BLaER1 treated with 17β-estradiol and CSF1 and Interleukin-3, amounts not matched to agents 10 nM and 100 nM (cell line): Measurements from ENCODE around the gene PRKG1.

ENCODE experiments used
- H3K27ac ChIP-seq, 11 experiments: shearing (Covaris generic); formaldehyde crosslinking; 2 replicates each; pipeline ENCODE4 v1.8.1; 2022
- H3K27me3 ChIP-seq, 11 experiments: shearing (Covaris generic); formaldehyde crosslinking; 2 replicates each; pipeline ENCODE4 v1.8.1; 2022
- H3K36me3 ChIP-seq, 11 experiments: shearing (Covaris generic); formaldehyde crosslinking; 2 replicates each; pipeline ENCODE4 v1.8.1; 2022
- H3K4me1 ChIP-seq, 10 experiments: shearing (Covaris generic); formaldehyde crosslinking; 2 replicates each; pipeline ENCODE4 v1.8.1; 2022
- H3K4me2 ChIP-seq, 11 experiments: shearing (Covaris generic); formaldehyde crosslinking; 2 replicates each; pipeline ENCODE4 v1.8.1; 2022
- H3K4me3 ChIP-seq, 10 experiments: shearing (Covaris generic); formaldehyde crosslinking; 2 replicates each; pipeline ENCODE4 v1.8.1; 2022
- H3K9ac ChIP-seq, 11 experiments: shearing (Covaris generic); formaldehyde crosslinking; 2 replicates each; pipeline ENCODE4 v1.8.1; 2022
- H3K9me3 ChIP-seq, 11 experiments: shearing (Covaris generic); formaldehyde crosslinking; replicated peaks in 1 of 11; 2 replicates each; pipeline ENCODE4 v1.8.1; 2022
- H4K20me1 ChIP-seq, 11 experiments: shearing (Covaris generic); formaldehyde crosslinking; 2 replicates each; pipeline ENCODE4 v1.8.1; 2022
- Cebpa-rat ChIP-seq, 11 experiments: shearing (Covaris generic); IDR thresholded peaks; 2 replicates each; pipeline ENCODE4 v1.8.1; 2022

The PRKG1 gene

DNA sequence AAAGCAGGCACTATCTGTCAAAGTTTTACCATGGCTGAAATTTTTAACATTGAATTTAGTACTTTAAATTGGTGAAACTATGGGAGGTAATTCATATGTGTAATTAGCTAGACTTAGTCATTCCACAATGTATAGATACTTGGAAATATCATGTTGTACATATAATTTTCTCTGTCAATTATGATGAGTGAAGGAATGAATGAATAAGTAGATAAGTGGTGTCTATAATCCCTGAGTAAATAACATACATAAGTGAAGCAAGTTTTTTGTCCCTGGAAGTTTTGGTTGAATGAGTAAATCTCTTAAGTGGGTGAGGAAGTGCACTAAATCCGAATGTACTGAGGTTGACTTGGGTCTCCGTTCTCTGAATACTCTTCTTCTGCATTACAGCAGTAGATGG, 424.1 kb downstream of the PRKG1 start:
- Histone ChIP-seq H3K27me3 (no peaks in the 10 kb centered on the region), H3K9ac (no peak overlapping the region), H3K4me1 (no peaks in the 10 kb centered on the region), H3K9me3 (no peaks in the 10 kb centered on the region), H4K20me1 (no peaks in the 10 kb centered on the region), H3K36me3 (no peaks in the 10 kb centered on the region), H3K4me2 (no peak overlapping the region), H3K4me3 (no peak overlapping the region), H3K27ac (no peak overlapping the region)
- TF ChIP-seq Cebpa-rat (IDR thresholded peaks at IDR 0.05): no peak

GRCh38 chr10:51501396-51501795, 427.1 kb downstream of the PRKG1 start:
- Histone ChIP-seq H3K4me2 (no peak overlapping the region), H3K9me3 (no peaks in the 10 kb centered on the region), H3K4me1 (no peaks in the 10 kb centered on the region), H4K20me1 (no peaks in the 10 kb centered on the region), H3K4me3 (no peak overlapping the region), H3K36me3 (no peaks in the 10 kb centered on the region), H3K27ac (no peak overlapping the region), H3K27me3 (no peaks in the 10 kb centered on the region), H3K9ac (no peak overlapping the region)
- TF ChIP-seq Cebpa-rat (IDR thresholded peaks at IDR 0.05): no peak

- Histone ChIP-seq H3K4me1 (no peaks in the 10 kb centered on the region), H3K36me3 (no peaks in the 10 kb centered on the region), H4K20me1 (no peaks in the 10 kb centered on the region), H3K27ac (no peak overlapping the region), H3K4me3 (no peak overlapping the region), H3K4me2 (no peak overlapping the region), H3K9me3 (no peaks in the 10 kb centered on the region), H3K27me3 (no peaks in the 10 kb centered on the region), H3K9ac (no peak overlapping the region)
- TF ChIP-seq Cebpa-rat (IDR thresholded peaks at IDR 0.05): no peak
Measured at GRCh38 chr10:51502124-51502523, 427.8 kb downstream of the PRKG1 start.

- no peaks in the 10 kb centered on the region for H3K9me3 ChIP-seq
- no peaks in the 10 kb centered on the region for H3K27me3 ChIP-seq
- no peak for TF ChIP-seq Cebpa-rat (IDR thresholded peaks at IDR 0.05)
- H3K27ac ChIP-seq: no peak overlapping the region
- no peaks in the 10 kb centered on the region for H3K4me1 ChIP-seq
- H3K36me3 ChIP-seq: no peaks in the 10 kb centered on the region
- H3K4me3 ChIP-seq: no peak overlapping the region
- H3K9ac ChIP-seq: no peak overlapping the region
- H4K20me1 ChIP-seq: no peaks in the 10 kb centered on the region
- no peak overlapping the region for H3K4me2 ChIP-seq
Measured at GRCh38 chr10:51503378-51503777, 429.1 kb downstream of the PRKG1 start.

GRCh38 chr10:51507476-51507875, 433.2 kb downstream of the PRKG1 start:
- no peaks in the 10 kb centered on the region for H3K27me3 ChIP-seq
- no peaks in the 10 kb centered on the region for H3K9me3 ChIP-seq
- TF ChIP-seq Cebpa-rat (IDR thresholded peaks at IDR 0.05): no peak
- no peaks in the 10 kb centered on the region for H4K20me1 ChIP-seq
- no peak overlapping the region for H3K4me3 ChIP-seq
- H3K4me2 ChIP-seq: no peak overlapping the region
- H3K9ac ChIP-seq: no peak overlapping the region
- H3K36me3 ChIP-seq: no peaks in the 10 kb centered on the region
- no peaks in the 10 kb centered on the region for H3K4me1 ChIP-seq
- no peak overlapping the region for H3K27ac ChIP-seq

GRCh38 chr10:51508156-51508555, 433.9 kb downstream of the PRKG1 start:
- H3K27ac ChIP-seq: no peak overlapping the region
- no peaks in the 10 kb centered on the region for H3K9me3 ChIP-seq
- no peaks in the 10 kb centered on the region for H4K20me1 ChIP-seq
- H3K27me3 ChIP-seq: no peaks in the 10 kb centered on the region
- TF ChIP-seq Cebpa-rat (IDR thresholded peaks at IDR 0.05): no peak
- no peak overlapping the region for H3K4me3 ChIP-seq
- H3K9ac ChIP-seq: no peak overlapping the region
- H3K4me1 ChIP-seq: no peaks in the 10 kb centered on the region
- no peak overlapping the region for H3K4me2 ChIP-seq
- H3K36me3 ChIP-seq: no peaks in the 10 kb centered on the region

- Histone ChIP-seq H3K27ac (no peak overlapping the region), H3K4me2 (no peak overlapping the region), H3K9ac (no peak overlapping the region), H3K36me3 (no peaks in the 10 kb centered on the region), H3K4me3 (no peak overlapping the region), H4K20me1 (no peaks in the 10 kb centered on the region), H3K27me3 (no peaks in the 10 kb centered on the region), H3K9me3 (no peaks in the 10 kb centered on the region), H3K4me1 (no peaks in the 10 kb centered on the region)
- no peak for TF ChIP-seq Cebpa-rat (IDR thresholded peaks at IDR 0.05)
Measured at GRCh38 chr10:51510231-51510630, 435.9 kb downstream of the PRKG1 start.

DNA sequence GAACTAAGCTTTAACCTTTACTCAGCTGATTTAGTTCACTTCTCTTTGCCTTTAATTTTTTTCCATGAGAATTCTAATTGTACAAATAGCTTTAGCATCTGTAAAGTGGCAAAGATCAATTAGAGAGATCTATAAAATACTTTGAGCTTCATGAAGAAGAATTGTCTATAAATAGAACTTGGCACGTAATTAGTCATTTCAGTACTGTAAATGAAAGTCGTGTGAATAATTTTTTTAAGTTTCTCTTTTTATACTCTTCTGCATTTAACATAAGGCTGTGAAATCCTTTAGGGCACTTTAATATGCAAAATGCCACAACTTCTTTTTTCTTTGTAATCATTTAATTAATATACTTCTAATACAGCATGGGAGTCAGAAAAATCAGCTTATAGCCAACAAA, 447.3 kb downstream of the PRKG1 start:
- no peak overlapping the region for H3K4me2 ChIP-seq

DNA sequence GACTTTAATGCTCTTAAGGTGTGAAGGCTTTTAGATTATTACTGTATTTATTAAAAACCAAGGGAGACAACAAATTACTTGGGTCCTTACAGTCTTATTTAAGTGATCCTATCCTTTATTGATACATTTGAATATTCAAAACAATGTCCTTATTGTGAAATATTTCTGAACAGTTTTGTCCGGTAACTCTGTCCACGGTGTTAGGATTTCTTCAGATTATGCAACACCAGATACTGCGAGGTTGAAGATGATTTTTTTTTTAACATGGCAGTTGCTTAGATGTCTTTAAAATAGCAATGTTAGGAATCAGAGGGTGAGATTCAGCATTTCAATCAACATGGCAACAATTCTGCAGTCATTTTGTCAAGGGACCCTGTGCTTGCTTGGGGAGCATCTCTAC, 448.6 kb downstream of the PRKG1 start:
- no peaks in the 10 kb centered on the region for H3K9me3 ChIP-seq
- H4K20me1 ChIP-seq: no peaks in the 10 kb centered on the region
- H3K27ac ChIP-seq: no peak overlapping the region
- no peak; a peak in 1 of 22 replicates for TF ChIP-seq Cebpa-rat (IDR thresholded peaks at IDR 0.05)
- no peak overlapping the region for H3K9ac ChIP-seq
- H3K4me3 ChIP-seq: no peak overlapping the region
- H3K4me2 ChIP-seq: no peak overlapping the region
- H3K27me3 ChIP-seq: no peaks in the 10 kb centered on the region
- peaks cover 0 to 2% (median under 1%) of the 10 kb centered on the region in 10 experiments; a peak in 4 of 20 replicates for H3K4me1 ChIP-seq
- no peaks in the 10 kb centered on the region for H3K36me3 ChIP-seq

More for the DNA sequence above, 447.3 kb downstream of the PRKG1 start:
- Histone ChIP-seq H3K9me3 (no peaks in the 10 kb centered on the region), H3K27me3 (no peaks in the 10 kb centered on the region), H3K4me3 (no peak overlapping the region), H3K27ac (no peak overlapping the region), H3K4me1 (no peaks in the 10 kb centered on the region), H4K20me1 (no peaks in the 10 kb centered on the region), H3K9ac (no peak overlapping the region), H3K36me3 (no peaks in the 10 kb centered on the region)
- TF ChIP-seq Cebpa-rat (IDR thresholded peaks at IDR 0.05): no peak

DNA sequence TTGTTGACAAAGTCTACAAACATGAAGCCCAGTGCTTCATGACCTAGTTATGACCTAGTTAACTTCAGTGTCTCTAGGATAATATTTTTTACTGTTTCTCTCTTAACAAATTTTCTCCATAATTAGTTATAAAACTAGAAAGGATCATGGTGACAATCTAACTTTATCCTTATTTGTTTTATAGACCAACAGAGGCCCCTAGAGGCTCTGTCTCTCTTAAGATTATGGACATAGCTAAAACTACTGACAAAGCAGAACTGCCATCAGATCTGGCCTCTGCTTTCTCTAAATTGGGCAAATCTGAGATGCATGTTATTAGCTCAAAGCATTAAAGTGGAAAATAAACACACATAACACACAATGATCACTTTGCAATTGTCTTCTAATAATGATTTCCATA, 449.2 kb downstream of the PRKG1 start:
- Histone ChIP-seq H3K4me2 (no peak overlapping the region), H4K20me1 (no peaks in the 10 kb centered on the region), H3K27ac (no peak overlapping the region), H3K36me3 (no peaks in the 10 kb centered on the region), H3K4me3 (no peak overlapping the region), H3K27me3 (no peaks in the 10 kb centered on the region), H3K9me3 (no peaks in the 10 kb centered on the region), H3K4me1 (peaks cover 0 to 8% (median 4%) of the 10 kb centered on the region in 10 experiments; a peak in 8 of 20 replicates), H3K9ac (no peak overlapping the region)
- no peak for TF ChIP-seq Cebpa-rat (IDR thresholded peaks at IDR 0.05)

DNA sequence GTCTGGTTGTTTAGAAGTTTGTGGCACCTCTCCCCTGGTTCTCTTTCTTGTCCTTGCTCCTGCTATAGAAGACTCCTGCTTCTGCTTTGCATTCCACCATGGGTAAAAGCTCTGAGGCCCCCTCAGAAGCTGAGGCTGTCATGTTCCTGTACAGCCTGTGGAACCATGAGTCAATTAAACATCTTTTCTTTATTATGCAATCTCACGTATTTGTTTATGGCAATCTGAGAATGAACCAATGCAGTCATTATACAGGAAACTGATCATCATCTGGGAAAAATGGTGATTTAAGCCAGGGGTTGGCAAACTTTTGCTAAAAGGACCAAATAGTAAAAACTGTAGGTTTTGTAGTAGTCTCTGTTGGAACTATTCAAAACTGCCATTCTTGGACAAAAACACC, 449.8 kb downstream of the PRKG1 start:
- Histone ChIP-seq H3K4me3 (no peak overlapping the region), H3K36me3 (no peaks in the 10 kb centered on the region), H3K9me3 (no peaks in the 10 kb centered on the region), H3K4me2 (no peak overlapping the region), H3K27me3 (no peaks in the 10 kb centered on the region), H4K20me1 (no peaks in the 10 kb centered on the region), H3K9ac (no peak overlapping the region), H3K4me1 (peaks cover 0 to 11% (median 6%) of the 10 kb centered on the region in 10 experiments; a peak in 8 of 20 replicates), H3K27ac (no peak overlapping the region)
- TF ChIP-seq Cebpa-rat (IDR thresholded peaks at IDR 0.05): no peak
